ENCODE measurements around the gene MAD1L1. TPM values are rescaled to one million over a fixed set of nuclear protein-coding genes. Genes with fewer than 3 reads are reported as not detected.

MAD1L1 gene
- total RNA-seq, 1 donor from 2014 or later: 32.7 TPM

- Mint-ChIP-seq H3K4me1 (ENCODE audit: unreplicated experiment) (peaks cover 9% of the 10 kb centered on the region), H3K4me3 (ENCODE audit: unreplicated experiment) (no peak overlapping the region), H3K27me3 (ENCODE audit: unreplicated experiment) (no peaks in the 10 kb centered on the region), H3K9me3 (ENCODE audit: unreplicated experiment) (peaks cover 49% of the 10 kb centered on the region), H3K27ac (ENCODE audit: unreplicated experiment) (no peak overlapping the region), H3K36me3 (ENCODE audit: unreplicated experiment) (peaks cover 32% of the 10 kb centered on the region)
- no peak for TF ChIP-seq CTCF (IDR thresholded peaks at IDR 0.05)
- DNase-seq (ENCODE audit: extremely low spot score, unreplicated experiment): no peak
These were observed 207.6 kb downstream of the MAD1L1 start for GRCh38 chr7:2025188-2025587.

GRCh38 chr7:2024567-2024918 lies 208.2 kb downstream of the MAD1L1 start:
- peaks cover 29% of the 10 kb centered on the region for H3K36me3 Mint-ChIP-seq (ENCODE audit: unreplicated experiment)
- H3K4me3 Mint-ChIP-seq (ENCODE audit: unreplicated experiment): no peak overlapping the region
- no peak for DNase-seq (ENCODE audit: extremely low spot score, unreplicated experiment)
- peaks cover 14% of the 10 kb centered on the region for H3K4me1 Mint-ChIP-seq (ENCODE audit: unreplicated experiment)
- H3K27ac Mint-ChIP-seq (ENCODE audit: unreplicated experiment): no peak overlapping the region
- TF ChIP-seq CTCF (IDR thresholded peaks at IDR 0.05): no peak
- H3K9me3 Mint-ChIP-seq (ENCODE audit: unreplicated experiment): peaks cover 47% of the 10 kb centered on the region
- H3K27me3 Mint-ChIP-seq (ENCODE audit: unreplicated experiment): no peaks in the 10 kb centered on the region

- Mint-ChIP-seq H3K9me3 (ENCODE audit: unreplicated experiment) (peaks cover 42% of the 10 kb centered on the region), H3K27me3 (ENCODE audit: unreplicated experiment) (no peaks in the 10 kb centered on the region), H3K4me1 (ENCODE audit: unreplicated experiment) (peaks cover 18% of the 10 kb centered on the region), H3K4me3 (ENCODE audit: unreplicated experiment) (no peak overlapping the region), H3K27ac (ENCODE audit: unreplicated experiment) (no peak overlapping the region), H3K36me3 (ENCODE audit: unreplicated experiment) (peaks cover 24% of the 10 kb centered on the region)
- no peak for DNase-seq (ENCODE audit: extremely low spot score, unreplicated experiment)
- no peak for TF ChIP-seq CTCF (IDR thresholded peaks at IDR 0.05)
These were observed 208.7 kb downstream of the MAD1L1 start for GRCh38 chr7:2023877-2024566.

- no peak for TF ChIP-seq CTCF (IDR thresholded peaks at IDR 0.05)
- H3K36me3 Mint-ChIP-seq (ENCODE audit: unreplicated experiment): peaks cover 21% of the 10 kb centered on the region
- no peak overlapping the region for H3K4me3 Mint-ChIP-seq (ENCODE audit: unreplicated experiment)
- peaks cover 28% of the 10 kb centered on the region for H3K4me1 Mint-ChIP-seq (ENCODE audit: unreplicated experiment)
- H3K9me3 Mint-ChIP-seq (ENCODE audit: unreplicated experiment): peaks cover 34% of the 10 kb centered on the region
- no peak overlapping the region for H3K27ac Mint-ChIP-seq (ENCODE audit: unreplicated experiment)
- DNase-seq (ENCODE audit: extremely low spot score, unreplicated experiment): no peak
- H3K27me3 Mint-ChIP-seq (ENCODE audit: unreplicated experiment): no peaks in the 10 kb centered on the region
These were observed 210.0 kb downstream of the MAD1L1 start for GRCh38 chr7:2022737-2023250.

GRCh38 chr7:2022021-2022409 lies 210.7 kb downstream of the MAD1L1 start:
- DNase-seq (ENCODE audit: extremely low spot score, unreplicated experiment): no peak
- Mint-ChIP-seq H3K9me3 (ENCODE audit: unreplicated experiment) (peaks cover 28% of the 10 kb centered on the region), H3K4me3 (ENCODE audit: unreplicated experiment) (no peak overlapping the region), H3K27me3 (ENCODE audit: unreplicated experiment) (no peaks in the 10 kb centered on the region), H3K36me3 (ENCODE audit: unreplicated experiment) (peaks cover 15% of the 10 kb centered on the region), H3K4me1 (ENCODE audit: unreplicated experiment) (peaks cover 30% of the 10 kb centered on the region), H3K27ac (ENCODE audit: unreplicated experiment) (no peak overlapping the region)
- no peak for TF ChIP-seq CTCF (IDR thresholded peaks at IDR 0.05)

All from osteocyte (in vitro differentiated cells).